ENCODE results near the gene ASPG.
A peak's percentile ranks its signal among the peaks of the same experiment; 100 is the strongest.

The ASPG gene

DNA sequence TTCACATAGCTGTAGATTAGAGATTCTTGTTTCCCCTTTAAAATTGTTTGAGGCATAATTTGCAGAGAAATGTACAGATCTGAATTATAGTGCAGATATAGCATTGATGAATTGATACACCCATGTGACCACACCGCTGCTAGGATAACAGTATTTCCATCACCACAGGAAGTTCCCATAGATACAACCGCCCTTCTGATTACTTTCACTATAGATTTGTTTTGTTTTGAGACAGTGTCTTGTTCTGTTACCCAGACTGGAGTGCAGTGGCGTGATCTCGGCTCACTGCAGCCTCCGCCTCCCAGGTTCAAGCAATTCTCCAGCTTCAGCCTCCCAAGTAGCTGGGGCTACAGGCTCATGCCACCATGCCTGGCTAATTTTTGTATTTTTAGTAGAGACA is 8.8 kb upstream of the ASPG start:
- peaks cover 7% of the 10 kb centered on the region for H3K9me3 ChIP-seq (ENCODE audit: control insufficient read depth, low read length)
- H3K4me1 ChIP-seq (ENCODE audit: control insufficient read depth, insufficient read depth, low read length) = no peaks in the 10 kb centered on the region
- no peaks in the 10 kb centered on the region for H3K36me3 ChIP-seq (ENCODE audit: control insufficient read depth, insufficient read depth, low read length, severe bottlenecking)
- H3K9ac ChIP-seq (ENCODE audit: low read length) = no peak overlapping the region
- no peak overlapping the region for H3K4me3 ChIP-seq (ENCODE audit: low read length)
- no peak for DNase-seq (ENCODE audit: low read depth)
- peaks cover 14% of the 10 kb centered on the region for H3K27me3 ChIP-seq (replicated peaks; ENCODE audit: control insufficient read depth, insufficient read depth, low read length)

DNA sequence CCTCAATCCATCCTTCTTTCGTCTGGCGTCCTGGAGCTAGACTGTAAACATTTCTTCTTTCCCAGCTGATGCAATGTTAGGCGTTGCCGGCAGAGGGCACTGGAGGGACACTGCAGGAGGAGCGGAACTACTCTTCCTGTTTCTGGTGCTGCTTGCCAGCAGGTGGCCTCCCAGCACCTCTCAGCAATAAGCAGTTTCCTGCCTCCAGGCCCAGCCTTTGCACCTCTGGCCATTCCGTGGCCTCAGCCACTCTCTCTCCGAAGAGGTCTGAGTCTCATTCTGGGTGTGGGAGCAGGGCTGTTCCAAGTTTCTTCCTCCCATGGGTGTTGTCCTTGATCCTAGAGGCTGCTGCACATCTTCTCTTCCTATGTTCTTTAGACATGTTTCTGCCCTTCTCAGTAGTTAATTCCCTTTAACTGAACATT is 7.5 kb upstream of the ASPG start:
- H3K36me3 ChIP-seq (ENCODE audit: control insufficient read depth, insufficient read depth, low read length, severe bottlenecking) = no peaks in the 10 kb centered on the region
- H3K27me3 ChIP-seq (replicated peaks; ENCODE audit: control insufficient read depth, insufficient read depth, low read length) = peaks cover 21% of the 10 kb centered on the region
- H3K9ac ChIP-seq (ENCODE audit: low read length) = no peak overlapping the region
- peak; percentile 93 for DNase-seq (ENCODE audit: low read depth)
- H3K4me3 ChIP-seq (ENCODE audit: low read length) = no peak overlapping the region
- peaks cover 7% of the 10 kb centered on the region for H3K9me3 ChIP-seq (ENCODE audit: control insufficient read depth, low read length)
- no peaks in the 10 kb centered on the region for H3K4me1 ChIP-seq (ENCODE audit: control insufficient read depth, insufficient read depth, low read length)

DNA sequence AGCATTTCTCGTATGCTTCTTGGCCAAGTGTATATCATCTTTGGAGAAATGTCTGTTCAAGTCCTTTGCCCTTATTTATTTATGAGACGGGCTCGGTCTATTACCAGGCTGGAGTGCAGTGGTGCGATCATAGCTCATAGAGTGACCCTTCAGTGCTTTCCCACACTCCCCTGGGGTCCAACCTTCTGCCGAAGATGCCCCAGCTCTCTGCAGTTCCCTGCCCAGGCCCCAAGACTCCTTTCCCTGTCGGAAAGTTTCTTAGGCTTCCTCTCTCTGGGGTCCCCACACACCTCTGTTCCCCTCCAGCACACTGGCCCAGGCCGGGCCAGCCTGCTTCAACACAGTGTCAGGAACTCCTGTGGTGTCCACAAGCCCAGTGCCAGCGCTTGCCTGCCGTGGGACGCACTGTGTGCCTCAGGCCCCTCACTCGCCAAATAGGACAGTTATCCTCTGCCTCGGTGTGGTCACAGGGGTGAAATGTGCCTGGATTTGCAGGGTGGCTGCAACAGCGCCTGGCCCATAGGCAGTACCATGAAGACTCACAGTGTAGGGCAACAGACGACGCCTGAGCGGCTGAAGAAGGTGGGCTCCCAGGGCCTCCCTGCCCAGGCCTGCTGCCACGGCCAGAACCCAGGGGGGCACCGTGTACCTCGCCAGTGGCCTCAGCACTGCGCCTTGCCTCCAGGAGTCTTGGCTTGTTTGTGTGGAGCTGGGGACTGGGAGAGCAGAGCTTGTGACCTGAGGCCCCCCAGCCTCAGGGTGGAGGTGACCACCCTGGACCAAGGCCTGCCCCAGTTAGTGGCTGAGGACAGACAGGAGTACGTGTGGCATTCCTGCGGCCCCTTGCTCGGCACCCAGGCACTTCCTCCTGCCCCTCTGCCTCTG is 4.9 kb upstream of the ASPG start:
- peaks cover 19% of the 10 kb centered on the region for H3K27me3 ChIP-seq (replicated peaks; ENCODE audit: control insufficient read depth, insufficient read depth, low read length)
- H3K9ac ChIP-seq (ENCODE audit: low read length) = no peak overlapping the region
- no peaks in the 10 kb centered on the region for H3K4me1 ChIP-seq (ENCODE audit: control insufficient read depth, insufficient read depth, low read length)
- no peak overlapping the region for H3K4me3 ChIP-seq (ENCODE audit: low read length)
- no peaks in the 10 kb centered on the region for H3K36me3 ChIP-seq (ENCODE audit: control insufficient read depth, insufficient read depth, low read length, severe bottlenecking)
- H3K9me3 ChIP-seq (ENCODE audit: control insufficient read depth, low read length) = no peaks in the 10 kb centered on the region
- DNase-seq (ENCODE audit: low read depth) = no peak

DNA sequence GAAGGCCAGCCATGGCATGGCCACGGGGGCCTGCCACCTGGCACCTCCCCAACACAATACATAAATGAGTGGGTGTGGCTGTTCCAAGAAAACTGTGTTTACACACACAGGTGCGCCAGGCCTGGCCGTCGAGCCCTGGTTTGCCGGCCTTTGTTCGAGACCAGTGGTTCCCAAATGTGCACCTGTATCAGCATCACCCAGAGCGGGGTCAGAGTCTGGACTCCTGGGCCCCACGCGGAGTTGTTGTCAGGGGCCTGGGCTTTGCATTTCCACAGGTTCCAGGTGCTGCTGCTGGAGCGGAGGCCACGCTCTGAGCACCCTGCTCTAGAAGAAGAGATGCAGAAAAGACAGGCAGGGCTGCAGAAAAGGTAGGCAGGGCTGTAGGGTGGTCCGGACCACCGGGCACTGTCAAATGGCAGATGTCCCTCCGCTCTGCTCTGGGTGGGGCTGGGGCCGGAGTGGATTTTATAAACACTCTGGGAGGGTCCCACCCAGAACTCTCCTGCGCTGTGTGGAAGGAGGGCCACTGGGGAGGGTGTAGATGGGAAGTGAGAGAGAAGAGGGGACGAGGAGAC is 4.2 kb upstream of the ASPG start:
- no peak overlapping the region for H3K4me3 ChIP-seq (ENCODE audit: low read length)
- DNase-seq (ENCODE audit: low read depth) = no peak
- H3K9ac ChIP-seq (ENCODE audit: low read length) = no peak overlapping the region
- H3K36me3 ChIP-seq (ENCODE audit: control insufficient read depth, insufficient read depth, low read length, severe bottlenecking) = no peaks in the 10 kb centered on the region
- H3K27me3 ChIP-seq (replicated peaks; ENCODE audit: control insufficient read depth, insufficient read depth, low read length) = peaks cover 25% of the 10 kb centered on the region
- H3K9me3 ChIP-seq (ENCODE audit: control insufficient read depth, low read length) = no peaks in the 10 kb centered on the region
- no peaks in the 10 kb centered on the region for H3K4me1 ChIP-seq (ENCODE audit: control insufficient read depth, insufficient read depth, low read length)

DNA sequence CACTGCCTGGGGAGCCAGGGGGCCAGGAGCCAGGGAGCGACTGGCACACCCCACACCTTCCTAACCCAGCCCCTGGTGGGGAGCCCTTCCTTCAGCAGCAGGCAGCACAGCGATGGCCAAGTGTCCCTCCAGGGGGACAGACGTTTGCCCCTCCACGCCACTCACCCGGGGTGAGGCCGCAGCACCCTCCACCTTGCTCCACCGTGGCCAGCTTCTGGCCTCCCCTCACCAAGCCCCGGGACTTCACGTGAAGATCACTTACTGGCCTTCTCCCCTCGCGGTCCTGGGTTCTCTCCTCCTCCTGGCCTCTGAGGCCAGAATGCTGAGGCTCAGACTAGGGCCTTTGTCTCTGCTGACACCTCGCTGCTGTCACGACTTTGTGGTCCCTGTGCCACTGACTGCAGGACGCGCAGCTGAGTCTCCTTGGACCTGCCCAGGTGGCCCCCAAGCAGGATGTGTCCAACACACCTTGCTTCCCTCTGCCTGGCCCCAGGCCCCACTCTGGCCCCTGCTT is 3.5 kb upstream of the ASPG start:
- Histone ChIP-seq H3K9me3 (ENCODE audit: control insufficient read depth, low read length) (no peaks in the 10 kb centered on the region), H3K27me3 (replicated peaks; ENCODE audit: control insufficient read depth, insufficient read depth, low read length) (peaks cover 28% of the 10 kb centered on the region), H3K36me3 (ENCODE audit: control insufficient read depth, insufficient read depth, low read length, severe bottlenecking) (no peaks in the 10 kb centered on the region), H3K9ac (ENCODE audit: low read length) (no peak overlapping the region), H3K4me3 (ENCODE audit: low read length) (no peak overlapping the region), H3K4me1 (ENCODE audit: control insufficient read depth, insufficient read depth, low read length) (no peaks in the 10 kb centered on the region)
- DNase-seq (ENCODE audit: low read depth) = no peak

DNA sequence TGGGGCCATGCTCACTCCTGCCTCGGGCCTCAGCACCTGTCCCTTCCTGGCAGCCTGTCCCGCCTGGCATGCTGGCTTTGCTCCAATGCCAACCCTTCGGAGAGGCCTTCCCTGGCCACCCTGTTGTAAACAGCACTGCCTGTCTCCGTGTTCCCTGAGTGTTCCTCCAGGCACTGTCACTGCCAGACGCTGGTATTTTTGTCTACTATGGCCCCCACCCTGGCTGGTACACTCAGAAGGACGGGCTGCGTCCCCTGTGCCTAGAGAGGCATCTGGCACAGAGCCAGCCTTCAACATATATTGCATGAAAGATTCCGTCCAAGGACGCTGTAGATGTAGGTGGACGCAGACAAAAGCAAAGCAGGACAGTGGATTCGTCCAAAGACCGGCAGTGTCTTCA is 2.7 kb upstream of the ASPG start:
- Histone ChIP-seq H3K36me3 (ENCODE audit: control insufficient read depth, insufficient read depth, low read length, severe bottlenecking) (no peaks in the 10 kb centered on the region), H3K4me1 (ENCODE audit: control insufficient read depth, insufficient read depth, low read length) (no peaks in the 10 kb centered on the region), H3K4me3 (ENCODE audit: low read length) (no peak overlapping the region), H3K9me3 (ENCODE audit: control insufficient read depth, low read length) (no peaks in the 10 kb centered on the region), H3K9ac (ENCODE audit: low read length) (no peak overlapping the region), H3K27me3 (replicated peaks; ENCODE audit: control insufficient read depth, insufficient read depth, low read length) (peaks cover 31% of the 10 kb centered on the region)
- no peak for DNase-seq (ENCODE audit: low read depth)

DNA sequence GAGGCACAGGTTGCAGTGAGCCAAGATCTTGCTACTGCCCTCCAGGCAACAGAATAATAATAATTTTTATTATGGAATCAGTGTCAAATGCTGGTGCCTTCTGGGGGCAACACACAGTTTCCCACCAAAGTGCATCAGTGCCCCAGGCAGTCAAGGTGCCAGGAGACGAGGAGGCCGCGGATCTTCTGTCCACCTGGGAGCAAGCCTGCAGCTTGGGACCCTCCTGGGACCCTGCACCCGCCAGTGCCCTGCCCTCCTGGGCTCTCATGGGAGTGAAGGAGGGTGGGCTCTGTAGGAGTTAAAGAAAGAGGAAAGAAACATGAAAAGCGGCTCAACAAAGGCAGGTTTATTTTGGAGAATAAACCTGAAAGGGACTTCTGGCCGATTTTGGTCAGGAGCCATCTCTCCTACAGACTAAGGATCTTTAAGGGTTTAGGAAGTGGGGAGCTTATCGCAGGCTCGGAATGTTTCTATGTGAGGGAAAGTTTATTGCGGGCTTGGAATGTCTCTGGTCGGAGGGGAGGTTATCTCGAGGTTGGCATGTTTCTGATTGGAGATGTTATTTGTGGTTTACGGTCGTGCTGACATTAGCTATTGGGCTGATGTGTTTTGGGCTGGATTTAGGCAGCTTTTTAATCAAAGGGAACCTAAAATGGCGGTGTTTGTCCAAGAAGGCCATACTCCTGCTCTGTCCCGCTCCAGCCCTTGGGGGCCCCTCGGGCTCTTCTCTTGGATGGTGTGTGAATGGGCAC is 1.1 kb upstream of the ASPG start:
- Histone ChIP-seq H3K4me1 (ENCODE audit: control insufficient read depth, insufficient read depth, low read length) (no peaks in the 10 kb centered on the region), H3K36me3 (ENCODE audit: control insufficient read depth, insufficient read depth, low read length, severe bottlenecking) (no peaks in the 10 kb centered on the region), H3K4me3 (ENCODE audit: low read length) (no peak overlapping the region), H3K9me3 (ENCODE audit: control insufficient read depth, low read length) (no peaks in the 10 kb centered on the region), H3K27me3 (replicated peaks; ENCODE audit: control insufficient read depth, insufficient read depth, low read length) (peaks cover 35% of the 10 kb centered on the region), H3K9ac (ENCODE audit: low read length) (no peak overlapping the region)
- no peak for DNase-seq (ENCODE audit: low read depth)

DNA sequence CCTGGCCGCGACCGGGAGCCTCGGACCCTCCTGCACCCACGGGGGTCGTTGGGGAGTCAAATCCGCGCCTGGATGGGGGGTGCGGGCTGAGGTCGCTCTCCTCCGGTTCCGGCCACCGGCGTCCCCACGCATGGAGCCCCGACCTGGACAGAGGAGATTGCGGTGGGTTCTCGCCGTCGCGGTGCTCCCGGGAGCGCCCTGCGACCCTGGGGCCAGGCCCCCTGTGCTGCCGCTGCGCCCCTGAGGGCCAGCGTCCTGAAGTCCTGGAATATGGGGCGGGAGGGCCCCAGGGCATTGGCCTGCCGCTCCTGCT is 345 bp downstream of the ASPG start:
- no peak overlapping the region for H3K4me3 ChIP-seq (ENCODE audit: low read length)
- DNase-seq (ENCODE audit: low read depth) = no peak
- H3K27me3 ChIP-seq (replicated peaks; ENCODE audit: control insufficient read depth, insufficient read depth, low read length) = peaks cover 35% of the 10 kb centered on the region

DNA sequence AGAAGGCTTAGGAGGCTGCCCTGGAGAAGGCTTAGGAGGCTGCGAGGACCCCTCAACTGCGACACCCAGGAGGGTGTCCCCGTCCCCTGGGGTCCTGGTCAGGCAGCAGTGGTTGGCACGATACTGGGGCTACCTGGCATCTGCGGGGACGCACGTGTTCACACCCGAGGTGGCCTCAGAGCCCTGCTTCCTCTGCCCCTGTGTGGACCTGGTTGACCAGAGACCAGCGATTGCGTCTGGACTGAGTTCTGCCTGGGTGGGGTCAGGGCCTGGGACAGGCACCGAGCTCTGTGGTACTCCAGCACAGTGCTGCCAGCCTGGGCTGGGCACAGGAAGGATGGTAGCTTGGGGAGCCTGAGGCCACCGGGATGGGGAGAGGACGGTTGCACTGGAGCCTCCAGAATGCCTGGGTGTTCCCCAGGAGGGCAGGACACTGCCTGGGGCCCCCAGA is 735 bp downstream of the ASPG start:
- Histone ChIP-seq H3K4me1 (ENCODE audit: control insufficient read depth, insufficient read depth, low read length) (no peaks in the 10 kb centered on the region), H3K4me3 (ENCODE audit: low read length) (no peak overlapping the region), H3K36me3 (ENCODE audit: control insufficient read depth, insufficient read depth, low read length, severe bottlenecking) (no peaks in the 10 kb centered on the region), H3K27me3 (replicated peaks; ENCODE audit: control insufficient read depth, insufficient read depth, low read length) (peaks cover 35% of the 10 kb centered on the region), H3K9me3 (ENCODE audit: control insufficient read depth, low read length) (no peaks in the 10 kb centered on the region), H3K9ac (ENCODE audit: low read length) (no peak overlapping the region)
- DNase-seq (ENCODE audit: low read depth) = no peak

More for the DNA sequence above, 345 bp downstream of the ASPG start:
- H3K36me3 ChIP-seq (ENCODE audit: control insufficient read depth, insufficient read depth, low read length, severe bottlenecking) = no peaks in the 10 kb centered on the region
- no peaks in the 10 kb centered on the region for H3K9me3 ChIP-seq (ENCODE audit: control insufficient read depth, low read length)
- no peak overlapping the region for H3K9ac ChIP-seq (ENCODE audit: low read length)
- H3K4me1 ChIP-seq (ENCODE audit: control insufficient read depth, insufficient read depth, low read length) = no peaks in the 10 kb centered on the region

DNA sequence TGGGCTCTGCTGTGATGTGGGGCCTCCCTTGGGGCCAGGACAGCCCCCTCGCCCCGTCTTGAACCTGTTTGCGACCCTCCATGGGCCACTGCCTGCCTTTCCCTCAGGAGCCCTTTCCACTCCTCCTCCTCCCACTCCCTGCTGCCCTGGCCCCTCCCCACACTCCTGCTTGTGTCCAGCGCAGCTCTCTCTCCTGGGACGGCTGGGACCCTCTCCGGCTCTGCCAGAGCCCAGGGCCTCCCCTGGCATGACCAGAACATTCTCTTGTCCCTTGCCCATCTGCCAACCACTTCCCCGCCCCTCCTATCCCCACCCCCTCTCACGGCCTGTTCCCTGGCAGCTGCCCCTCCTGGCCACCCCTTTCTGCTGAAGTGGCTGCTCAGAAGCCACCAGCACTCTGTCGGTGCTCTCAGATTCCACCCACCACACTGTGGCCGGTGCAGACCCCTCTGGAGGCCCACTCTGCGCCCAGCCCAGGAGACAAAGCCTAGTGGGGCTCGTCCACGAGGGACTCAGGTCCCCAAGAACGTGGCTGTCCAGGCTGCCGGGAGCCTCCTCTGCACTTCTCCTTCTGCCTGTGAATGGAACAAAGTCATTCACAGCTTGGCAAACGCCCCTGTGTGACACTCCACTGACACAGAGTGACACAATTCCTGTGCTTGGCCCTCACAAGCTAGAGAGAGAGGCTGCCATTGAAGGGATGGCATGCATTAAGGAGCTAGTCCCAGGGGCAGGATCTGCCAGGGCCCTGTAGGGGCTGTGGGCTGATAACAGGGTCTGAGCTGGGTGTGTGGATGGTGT is 1.4 kb downstream of the ASPG start:
- no peaks in the 10 kb centered on the region for H3K4me1 ChIP-seq (ENCODE audit: control insufficient read depth, insufficient read depth, low read length)
- no peak for DNase-seq (ENCODE audit: low read depth)
- no peak overlapping the region for H3K4me3 ChIP-seq (ENCODE audit: low read length)
- H3K9me3 ChIP-seq (ENCODE audit: control insufficient read depth, low read length) = no peaks in the 10 kb centered on the region
- no peaks in the 10 kb centered on the region for H3K36me3 ChIP-seq (ENCODE audit: control insufficient read depth, insufficient read depth, low read length, severe bottlenecking)
- H3K9ac ChIP-seq (ENCODE audit: low read length) = no peak overlapping the region
- H3K27me3 ChIP-seq (replicated peaks; ENCODE audit: control insufficient read depth, insufficient read depth, low read length) = peaks cover 36% of the 10 kb centered on the region

Measured in adipocyte (in vitro differentiated cells).